Heart right ventricle (tissue), 16 donors: Measurements from ENCODE around the gene SLC6A7. TPM values are rescaled to one million over a fixed set of nuclear protein-coding genes. Genes with fewer than 3 reads are reported as not detected.

Source experiments
- ATAC-seq, 8 donors: fragments of 200-7000 bp; cut with Tn5 transposase; one replicate each; pipeline ENCODE4 v1.9.1; 2020; ENCODE audit warnings: mild to moderate bottlenecking in 8 of 8, moderate library complexity in 8 of 8, moderate number of reproducible peaks in 1 of 8
- DNase-seq, 2 donors: peaks; one replicate each; pipeline ENCODE4 v3.0.0-alpha.2; 2020
- H3K27ac ChIP-seq, 10 donors: fragments of 200-600 bp; sonication (generic) in 2 of 10; one replicate each; pipeline versions ENCODE4 v1.5.0 to v1.8.0; 2020 to 2022; ENCODE audit warnings: mild to moderate bottlenecking in 3 of 10
- H3K27me3 ChIP-seq, 7 donors: fragments of 200-600 bp; one replicate each; pipeline ENCODE4 v1.8.0; 2021 to 2022; ENCODE audit warnings: mild to moderate bottlenecking in 2 of 7
- H3K36me3 ChIP-seq, 9 donors: fragments of 200-600 bp; sonication (generic) in 1 of 9; one replicate each; pipeline versions ENCODE4 v1.5.0 to v1.8.0; 2020 to 2022; ENCODE audit warnings: mild to moderate bottlenecking in 2 of 9
- H3K4me1 ChIP-seq, 9 donors: fragments of 200-600 bp; sonication (generic) in 1 of 9; one replicate each; pipeline versions ENCODE4 v1.5.0 to v1.8.0; 2020 to 2022; ENCODE audit warnings: mild to moderate bottlenecking in 4 of 9
- H3K4me3 ChIP-seq, 10 donors: fragments of 200-600 bp; sonication (generic) in 2 of 10; one replicate each; pipeline versions ENCODE4 v1.5.0 to v1.8.0; 2020 to 2022; ENCODE audit warnings: mild to moderate bottlenecking in 7 of 10, moderate library complexity in 2 of 10
- H3K9me3 ChIP-seq, 11 donors: fragments of 200-600 bp in 10 of 11; sonication (generic) in 2 of 11; one replicate each; pipeline versions ENCODE4 v1.5.0 to v1.8.0; 2013 to 2022; ENCODE audit warnings: mild to moderate bottlenecking in 2 of 11, control low read depth in 1 of 11, moderate library complexity in 1 of 11
- WGBS, 2 donors: extraction: QIAGEN DNeasy Blood & Tissue Kit; methylation state at CpG; one replicate each; pipeline ENCODE4 v1.1.7; 2013; ENCODE audit warnings: inconsistent platforms in 1 of 2; 5-methylcytosine and 5-hydroxymethylcytosine counted together
- intact Hi-C, 10 donors: fragments of 100-400 bp; cut with DNase I; formaldehyde crosslinking; loops; one replicate each; pipeline versions ENCODE4 v1.11.1 to v1.14.2; 2022
- polyA plus RNA-seq, 2 donors: library from polyadenylated mRNA; stranded (reverse); fragments of 200-250 nt; gene quantifications; one replicate each; pipeline ENCODE4 v1.2.3, GENCODE V29; 2013
- total RNA-seq, 10 donors: library from RNA; stranded (reverse); fragmentation: NEBNext Ultra II Directional in 3 of 10; extraction: Animal tissue kit (Norgen Biotek cat#: 25700) in 3 of 10; gene quantifications; one replicate each; pipeline versions ENCODE4 v1.2.1 to v1.2.4, GENCODE V29; 2021 to 2023
- TF ChIP-seq, protein P1 (sequence below), 9 donors: fragments of 200-600 bp; sonication (generic) in 2 of 9; IDR thresholded peaks; one replicate each; pipeline versions ENCODE4 v1.5.0 to v1.8.0; 2021 to 2022; ENCODE audit warnings: antibody characterized with exemption in 9 of 9, mild to moderate bottlenecking in 5 of 9, moderate library complexity in 1 of 9
- donor health status: Arrhythmogenic right ventricular cardiomyopathy.
- donor health status: ischemic (EF 13 %, LVEDD 7.1; RV severe dilation, severe dysfunction).
- donor health status: healthy with polysubstance abuse.
- donor health status: DM: no; HTN: yes; CAD: no.
- donor health status: DM: no; HTN: no; CAD: no.
- donor health status: ischemic (EF 25% LVEDD 6.9; RV normal size, moderate dysfunction).
- donor health status: ischemic (EF 25% LVEDD 5.7; RV mildly dilated, moderate dysfunction).
- donor health status: healthy.
- donor health status: DM: yes; HTN: yes; CAD: no.
- donor health status: Ischemic cardiomyopathy.
- donor health status: ischemic (EF 35%, LVEDD 5.7; RV mildly dilated, moderate dysfunction).
- donor health status: nonischemic (EF 11% LVEDD 7.7; RV severe dilation, severe dysfunction).
- donor health status: DM: yes; HTN: yes; CAD: no.
- donor health status: PGD.
- donor health status: ischemic (EF 29% LVEDD 5.4; RV normal size, mild dysfunction).
- donor health status: nonischemic (EF 23%, LVEDD 6.1; RV moderate dilation, normal function).

Gene SLC6A7
- total and polyA plus RNA-seq, 12 donors: not detected

DNA sequence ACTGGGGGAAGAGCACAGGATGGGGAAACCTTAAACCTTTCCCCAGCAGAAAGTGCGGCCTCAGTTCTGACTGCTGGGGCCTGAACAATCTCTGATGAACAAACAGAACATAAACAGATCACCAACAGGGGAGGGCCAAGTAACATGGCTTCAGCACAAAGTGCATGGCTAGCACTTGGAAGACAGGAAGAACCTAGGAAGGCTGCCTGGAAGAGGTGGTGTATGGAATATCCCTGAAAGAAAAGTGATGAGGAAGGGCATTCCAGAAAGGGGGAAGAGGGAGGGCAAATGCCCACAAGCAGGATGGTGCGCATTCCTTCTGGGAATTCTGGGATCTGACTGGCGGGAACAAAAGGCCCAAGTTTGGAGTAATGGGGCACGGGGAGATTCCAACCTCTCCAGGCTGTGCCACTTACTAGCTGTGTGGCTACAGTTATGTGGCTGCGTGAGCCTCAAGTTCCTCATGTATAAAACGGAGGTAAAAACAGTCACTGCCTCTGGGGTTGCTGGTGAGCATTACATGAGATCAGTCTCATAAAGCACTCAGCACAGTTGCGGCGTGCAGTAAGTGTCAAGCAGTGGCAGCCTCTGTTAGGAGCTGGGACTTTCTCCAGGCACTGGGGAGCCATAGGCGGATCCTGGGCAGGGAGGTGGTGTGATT lies 35.8 kb upstream of the SLC6A7 start:
- H3K27me3 ChIP-seq: peaks cover 0 to 12% (median 0%) of the 10 kb centered on the region in 7 donors
- 67 to 69% methylated on average over 9 of the region's 9 CpGs for WGBS, 2 donors
- intact Hi-C loops: no loop called here
- peaks cover 0 to 20% (median 0%) of the 10 kb centered on the region in 9 donors for H3K36me3 ChIP-seq
- no peaks in the 10 kb centered on the region for H3K9me3 ChIP-seq
- DNase-seq: peak in 1 of 2 donors; percentile 1
- ATAC-seq: peak in 1 of 8 donors; percentile 17
- H3K4me3 ChIP-seq: peak overlapping the region; percentile 36 to 67 (median 60)
- TF ChIP-seq, protein P1, sequence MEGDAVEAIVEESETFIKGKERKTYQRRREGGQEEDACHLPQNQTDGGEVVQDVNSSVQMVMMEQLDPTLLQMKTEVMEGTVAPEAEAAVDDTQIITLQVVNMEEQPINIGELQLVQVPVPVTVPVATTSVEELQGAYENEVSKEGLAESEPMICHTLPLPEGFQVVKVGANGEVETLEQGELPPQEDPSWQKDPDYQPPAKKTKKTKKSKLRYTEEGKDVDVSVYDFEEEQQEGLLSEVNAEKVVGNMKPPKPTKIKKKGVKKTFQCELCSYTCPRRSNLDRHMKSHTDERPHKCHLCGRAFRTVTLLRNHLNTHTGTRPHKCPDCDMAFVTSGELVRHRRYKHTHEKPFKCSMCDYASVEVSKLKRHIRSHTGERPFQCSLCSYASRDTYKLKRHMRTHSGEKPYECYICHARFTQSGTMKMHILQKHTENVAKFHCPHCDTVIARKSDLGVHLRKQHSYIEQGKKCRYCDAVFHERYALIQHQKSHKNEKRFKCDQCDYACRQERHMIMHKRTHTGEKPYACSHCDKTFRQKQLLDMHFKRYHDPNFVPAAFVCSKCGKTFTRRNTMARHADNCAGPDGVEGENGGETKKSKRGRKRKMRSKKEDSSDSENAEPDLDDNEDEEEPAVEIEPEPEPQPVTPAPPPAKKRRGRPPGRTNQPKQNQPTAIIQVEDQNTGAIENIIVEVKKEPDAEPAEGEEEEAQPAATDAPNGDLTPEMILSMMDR (IDR thresholded peaks at IDR 0.05): no peak
- peak overlapping the region; percentile 72 to 92 (median 85) for H3K27ac ChIP-seq
- H3K4me1 ChIP-seq: peaks cover 3 to 59% (median 26%) of the 10 kb centered on the region in 9 donors

DNA sequence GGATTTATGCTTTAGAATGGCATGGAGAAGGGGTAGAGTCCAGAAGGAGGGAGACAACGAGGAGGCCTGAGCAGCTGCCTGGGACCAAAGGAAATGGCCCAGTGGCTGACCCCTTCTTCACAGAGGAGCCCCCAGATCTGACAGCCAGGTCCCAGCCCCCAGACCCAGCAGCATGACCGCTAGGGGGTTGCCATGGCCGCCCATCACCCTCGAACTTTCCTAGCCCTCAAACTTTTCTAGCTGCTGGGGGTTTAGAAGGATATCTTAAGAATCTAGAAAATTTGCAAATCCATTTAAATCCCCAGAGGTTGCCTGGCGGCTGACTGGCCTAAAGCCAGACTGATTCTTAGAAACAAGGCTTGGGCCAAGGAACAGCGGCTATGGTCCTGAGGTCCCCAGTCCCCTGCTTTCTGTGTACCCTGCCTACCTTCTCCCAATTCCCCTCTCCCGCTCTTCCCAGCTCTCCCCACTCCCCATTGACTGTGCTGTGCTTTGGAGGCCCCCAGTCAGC lies 35.2 kb upstream of the SLC6A7 start:
- H3K36me3 ChIP-seq: peaks cover 0 to 20% (median 0%) of the 10 kb centered on the region in 9 donors
- TF ChIP-seq, protein P1 (IDR thresholded peaks at IDR 0.05): no peak
- DNase-seq: no peak
- H3K27ac ChIP-seq: peak overlapping the region; percentile 72 to 92 (median 85)
- ATAC-seq: no peak
- no peaks in the 10 kb centered on the region for H3K9me3 ChIP-seq
- intact Hi-C loops: no loop called here
- WGBS, 2 donors: 66 to 69% methylated on average over 7 of the region's 7 CpGs
- peak overlapping the region; percentile 36 to 67 (median 60) for H3K4me3 ChIP-seq
- peaks cover 3 to 62% (median 31%) of the 10 kb centered on the region in 9 donors for H3K4me1 ChIP-seq
- H3K27me3 ChIP-seq: peaks cover 0 to 12% (median 0%) of the 10 kb centered on the region in 7 donors

DNA sequence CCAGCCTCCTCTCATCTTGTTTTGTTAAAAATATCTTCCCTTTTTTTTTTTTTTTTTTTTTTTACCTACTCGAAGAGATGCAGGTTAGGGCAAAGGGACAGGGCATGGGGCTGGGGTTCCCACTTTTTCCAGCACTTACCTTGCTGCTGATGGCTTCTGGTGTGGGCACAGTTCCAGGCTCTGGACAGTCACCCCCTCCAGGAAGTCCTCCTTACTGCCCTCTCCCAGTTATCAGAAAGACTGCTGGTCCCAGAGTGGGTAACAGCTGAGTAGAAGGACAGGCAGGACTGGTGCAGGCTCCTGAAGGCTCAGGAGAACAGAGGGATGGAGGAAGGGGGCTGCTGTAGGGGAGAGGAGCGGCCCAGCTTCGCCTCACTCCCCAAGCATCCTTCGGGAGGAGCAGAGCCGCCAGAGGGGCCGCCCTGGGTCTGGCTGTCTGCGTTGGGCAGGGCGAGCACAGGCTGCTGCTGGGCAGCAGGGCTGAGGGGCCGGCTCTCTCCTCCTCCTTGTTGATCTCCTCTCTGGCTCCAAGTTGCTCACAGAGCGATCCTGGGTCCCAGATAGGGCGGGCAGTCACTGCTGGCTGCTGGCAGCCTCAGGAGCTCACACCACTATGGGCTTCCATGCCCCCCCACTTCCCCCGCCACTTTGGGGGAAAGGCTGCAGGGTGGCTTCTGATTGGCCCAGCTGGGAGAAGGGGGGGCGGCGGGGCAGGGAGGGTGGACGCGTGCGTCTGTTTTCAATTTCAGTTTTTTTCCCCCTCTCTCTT lies 34.4 kb upstream of the SLC6A7 start, which contains the start of gene PDGFRB:
Gene PDGFRB (minus strand): TSS at position 588 of the 769 bp plus-strand sequence. CDS start 18,798 bp downstream, outside the sequence.
- WGBS, 2 donors: 3 to 7% methylated on average over 16 to 17 of the region's 17 CpGs
- H3K9me3 ChIP-seq: no peaks in the 10 kb centered on the region

More for the DNA sequence above, 34.4 kb upstream of the SLC6A7 start, which contains the start of gene PDGFRB:
- Histone ChIP-seq H3K36me3 (peaks cover 0 to 20% (median 0%) of the 10 kb centered on the region in 9 donors), H3K4me1 (peaks cover 7 to 62% (median 39%) of the 10 kb centered on the region in 9 donors), H3K4me3 (peak within 1 kb of the TSS; percentile 36 to 67 (median 60)), H3K27ac (peak within 1 kb of the TSS; percentile 73 to 92 (median 85)), H3K27me3 (peaks cover 0 to 12% (median 0%) of the 10 kb centered on the region in 7 donors)
- DNase-seq (peak; percentile 88 to 91), ATAC-seq (peak; percentile 72 to 82 (median 77))
- intact Hi-C loops: no loop called here
- TF ChIP-seq, protein P1 (IDR thresholded peaks at IDR 0.05): no peak
